Hepatic stellate cell (primary cell): Measurements from ENCODE around the gene IFITM10.

Experiments used
- DNase-seq: peaks from one replicate; pipeline ENCODE4 v3.0.0; 2011; ENCODE audit warnings: low spot score

The IFITM10 gene

GRCh38 chr11:1762537-1763302 lies 12.3 kb upstream of the IFITM10 start:
- peak; percentile 51 for DNase-seq

- no peak for DNase-seq
Observed at GRCh38 chr11:1761857-1762536, 11.6 kb upstream of the IFITM10 start.

GRCh38 chr11:1761110-1761856 lies 10.9 kb upstream of the IFITM10 start:
- DNase-seq, result no peak

GRCh38 chr11:1760351-1761109 lies 10.1 kb upstream of the IFITM10 start:
- peak; percentile 98 for DNase-seq

GRCh38 chr11:1759851-1760220 lies 9.4 kb upstream of the IFITM10 start:
- no peak for DNase-seq

- no peak for DNase-seq
Observed at GRCh38 chr11:1759151-1759850, 8.9 kb upstream of the IFITM10 start.

GRCh38 chr11:1758611-1759150 lies 8.3 kb upstream of the IFITM10 start:
- DNase-seq, result no peak

GRCh38 chr11:1757861-1758610 lies 7.6 kb upstream of the IFITM10 start:
- DNase-seq, result no peak

- DNase-seq, result no peak
Observed at GRCh38 chr11:1756791-1757771, 6.7 kb upstream of the IFITM10 start.

- no peak for DNase-seq
Observed at GRCh38 chr11:1755692-1756561, 5.5 kb upstream of the IFITM10 start.

GRCh38 chr11:1755344-1755691 lies 4.9 kb upstream of the IFITM10 start:
- no peak for DNase-seq

- no peak for DNase-seq
Observed at GRCh38 chr11:1754376-1755150, 4.2 kb upstream of the IFITM10 start.

GRCh38 chr11:1753929-1754305 lies 3.5 kb upstream of the IFITM10 start:
- no peak for DNase-seq

GRCh38 chr11:1753229-1753928 lies 3.0 kb upstream of the IFITM10 start:
- no peak for DNase-seq

- DNase-seq, result no peak
Observed at GRCh38 chr11:1752907-1753228, 2.5 kb upstream of the IFITM10 start.

GRCh38 chr11:1751999-1752906 lies 1.9 kb upstream of the IFITM10 start:
- DNase-seq, result no peak
